Keratinocyte (primary cell): ENCODE results near the gene KRTAP4-3.

ENCODE experiments used
- EZH2 ChIP-seq: IDR thresholded peaks from one replicate; pipeline ENCODE4 v1.6.1; 2012; ENCODE audit warnings: inconsistent platforms, mild to moderate bottlenecking, low read length, moderate library complexity
- TF ChIP-seq, protein P1 (sequence below), 3 experiments: IDR thresholded peaks in 1 of 3; conservative IDR thresholded peaks in 1 of 3; optimal IDR thresholded peaks in 1 of 3; 2 replicates in 2 of 3; 3 replicates in 1 of 3; pipeline versions ENCODE3 to v1.5.1; 2011; ENCODE audit warnings: low read length in 3 of 3, mild to moderate bottlenecking in 3 of 3, moderate library complexity in 2 of 3, control low read depth in 1 of 3, inconsistent platforms in 1 of 3; ENCODE audit not compliant: insufficient read depth in 2 of 3; ENCODE audit errors: extremely low read depth in 1 of 3

GRCh38 chr17:41178341-41178740, 10.3 kb upstream of the KRTAP4-3 start:
- TF ChIP-seq, protein P1, sequence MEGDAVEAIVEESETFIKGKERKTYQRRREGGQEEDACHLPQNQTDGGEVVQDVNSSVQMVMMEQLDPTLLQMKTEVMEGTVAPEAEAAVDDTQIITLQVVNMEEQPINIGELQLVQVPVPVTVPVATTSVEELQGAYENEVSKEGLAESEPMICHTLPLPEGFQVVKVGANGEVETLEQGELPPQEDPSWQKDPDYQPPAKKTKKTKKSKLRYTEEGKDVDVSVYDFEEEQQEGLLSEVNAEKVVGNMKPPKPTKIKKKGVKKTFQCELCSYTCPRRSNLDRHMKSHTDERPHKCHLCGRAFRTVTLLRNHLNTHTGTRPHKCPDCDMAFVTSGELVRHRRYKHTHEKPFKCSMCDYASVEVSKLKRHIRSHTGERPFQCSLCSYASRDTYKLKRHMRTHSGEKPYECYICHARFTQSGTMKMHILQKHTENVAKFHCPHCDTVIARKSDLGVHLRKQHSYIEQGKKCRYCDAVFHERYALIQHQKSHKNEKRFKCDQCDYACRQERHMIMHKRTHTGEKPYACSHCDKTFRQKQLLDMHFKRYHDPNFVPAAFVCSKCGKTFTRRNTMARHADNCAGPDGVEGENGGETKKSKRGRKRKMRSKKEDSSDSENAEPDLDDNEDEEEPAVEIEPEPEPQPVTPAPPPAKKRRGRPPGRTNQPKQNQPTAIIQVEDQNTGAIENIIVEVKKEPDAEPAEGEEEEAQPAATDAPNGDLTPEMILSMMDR (optimal IDR thresholded peaks at IDR 0.05 in 1 of 3, IDR thresholded peaks at IDR 0.05 in 1 of 3, conservative IDR thresholded peaks at IDR 0.05 in 1 of 3; ENCODE audit: extremely low read depth in 1 of 3, insufficient read depth in 2 of 3, low read length in 3 of 3): no peak
- TF ChIP-seq EZH2: no peak
